Measurements from ENCODE around the gene MRPL43.

Gene MRPL43

GRCh38 chr10:100986623-100986951, 710 bp downstream of the MRPL43 start:
- ATAC-seq = no peak; the same call in 2 of the 3 replicates
- TF ChIP-seq CSRNP3 (CRISPR knock-in tag; IDR thresholded peaks at IDR 0.05) (no peak), CREB5 (CRISPR knock-in tag; IDR thresholded peaks at IDR 0.05; ENCODE audit: low read depth) (no peak), CSDC2 (CRISPR knock-in tag; IDR thresholded peaks at IDR 0.05) (no peak), ZFP3 (CRISPR knock-in tag; IDR thresholded peaks at IDR 0.05) (no peak), ZFP30 (CRISPR knock-in tag; IDR thresholded peaks at IDR 0.05) (no peak), ARNTL (CRISPR knock-in tag; IDR thresholded peaks at IDR 0.05; ENCODE audit: borderline replicate concordance, low read depth) (no peak), ZNF565 (CRISPR knock-in tag; conservative IDR thresholded peaks at IDR 0.05; ENCODE audit: low read depth) (no peak), RARB (CRISPR knock-in tag; IDR thresholded peaks at IDR 0.05) (no peak), ZC3H10 (CRISPR knock-in tag; IDR thresholded peaks at IDR 0.05) (no peak), ISL1 (CRISPR knock-in tag; IDR thresholded peaks at IDR 0.05) (no peak)

- ATAC-seq = no peak
- TF ChIP-seq CSDC2 (CRISPR knock-in tag; IDR thresholded peaks at IDR 0.05) (no peak), BACH2 (CRISPR knock-in tag; IDR thresholded peaks at IDR 0.05; ENCODE audit: borderline replicate concordance) (no peak)
Observed at GRCh38 chr10:100985336-100985735, 2.0 kb downstream of the MRPL43 start.

GRCh38 chr10:100984672-100985177, 2.6 kb downstream of the MRPL43 start:
- ATAC-seq = no peak
- no peak for TF ChIP-seq ZNF8 (CRISPR knock-in tag; IDR thresholded peaks at IDR 0.05)
- no peak for TF ChIP-seq ZNF565 (CRISPR knock-in tag; conservative IDR thresholded peaks at IDR 0.05; ENCODE audit: low read depth)
- TF ChIP-seq ESRRG (CRISPR knock-in tag; IDR thresholded peaks at IDR 0.05) = no peak
- TF ChIP-seq RARB (CRISPR knock-in tag; IDR thresholded peaks at IDR 0.05) = no peak
- no peak for TF ChIP-seq POU6F1 (CRISPR knock-in tag; IDR thresholded peaks at IDR 0.05; ENCODE audit: borderline replicate concordance, low read depth)
- TF ChIP-seq PATZ1 (CRISPR knock-in tag; IDR thresholded peaks at IDR 0.05; ENCODE audit: borderline replicate concordance) = no peak
- TF ChIP-seq CSRNP3 (CRISPR knock-in tag; IDR thresholded peaks at IDR 0.05) = no peak
- TF ChIP-seq BACH2 (CRISPR knock-in tag; IDR thresholded peaks at IDR 0.05; ENCODE audit: borderline replicate concordance) = no peak
- TF ChIP-seq ZC3H10 (CRISPR knock-in tag; IDR thresholded peaks at IDR 0.05) = no peak
- TF ChIP-seq GLIS3 (CRISPR knock-in tag; IDR thresholded peaks at IDR 0.05) = no peak
- no peak for TF ChIP-seq SNAI2 (CRISPR knock-in tag; IDR thresholded peaks at IDR 0.05)
- TF ChIP-seq ZFP3 (CRISPR knock-in tag; IDR thresholded peaks at IDR 0.05) = no peak
- TF ChIP-seq TOX (CRISPR knock-in tag; IDR thresholded peaks at IDR 0.05; ENCODE audit: borderline replicate concordance) = no peak
- no peak for TF ChIP-seq CSDC2 (CRISPR knock-in tag; IDR thresholded peaks at IDR 0.05)
- no peak for TF ChIP-seq TSHZ2 (CRISPR knock-in tag; IDR thresholded peaks at IDR 0.05)
- no peak for TF ChIP-seq ARNTL (CRISPR knock-in tag; IDR thresholded peaks at IDR 0.05; ENCODE audit: borderline replicate concordance, low read depth)
- no peak for TF ChIP-seq TCF4 (CRISPR knock-in tag; IDR thresholded peaks at IDR 0.05; ENCODE audit: borderline replicate concordance)
- no peak for TF ChIP-seq ZFP30 (CRISPR knock-in tag; IDR thresholded peaks at IDR 0.05)
- TF ChIP-seq PPARA (CRISPR knock-in tag; IDR thresholded peaks at IDR 0.05; ENCODE audit: borderline replicate concordance) = no peak
- TF ChIP-seq CREB5 (CRISPR knock-in tag; IDR thresholded peaks at IDR 0.05; ENCODE audit: low read depth) = no peak
